ENCODE measurements around the gene DXO.
A peak's percentile ranks its signal among the peaks of the same experiment; 100 is the strongest.

Gene DXO

DNA sequence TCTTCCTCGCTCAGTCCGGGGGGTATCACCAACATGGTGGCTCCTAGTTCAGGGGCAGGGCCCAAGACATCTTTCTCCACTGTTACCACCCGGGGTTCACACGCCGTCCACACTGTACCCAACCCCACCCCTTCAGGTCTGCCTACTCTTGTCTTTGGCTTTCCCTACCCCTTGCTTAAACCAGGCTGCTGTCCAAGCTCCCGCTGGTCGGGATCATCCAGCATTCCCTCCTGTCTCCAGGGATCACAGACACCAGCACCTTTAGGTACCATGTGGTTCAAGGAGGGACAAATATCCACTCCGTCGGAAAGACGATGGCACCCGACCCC, 13.6 kb downstream of the DXO start:
- DNase-seq (ENCODE audit: low spot score): no peak
- TF ChIP-seq, protein P1, sequence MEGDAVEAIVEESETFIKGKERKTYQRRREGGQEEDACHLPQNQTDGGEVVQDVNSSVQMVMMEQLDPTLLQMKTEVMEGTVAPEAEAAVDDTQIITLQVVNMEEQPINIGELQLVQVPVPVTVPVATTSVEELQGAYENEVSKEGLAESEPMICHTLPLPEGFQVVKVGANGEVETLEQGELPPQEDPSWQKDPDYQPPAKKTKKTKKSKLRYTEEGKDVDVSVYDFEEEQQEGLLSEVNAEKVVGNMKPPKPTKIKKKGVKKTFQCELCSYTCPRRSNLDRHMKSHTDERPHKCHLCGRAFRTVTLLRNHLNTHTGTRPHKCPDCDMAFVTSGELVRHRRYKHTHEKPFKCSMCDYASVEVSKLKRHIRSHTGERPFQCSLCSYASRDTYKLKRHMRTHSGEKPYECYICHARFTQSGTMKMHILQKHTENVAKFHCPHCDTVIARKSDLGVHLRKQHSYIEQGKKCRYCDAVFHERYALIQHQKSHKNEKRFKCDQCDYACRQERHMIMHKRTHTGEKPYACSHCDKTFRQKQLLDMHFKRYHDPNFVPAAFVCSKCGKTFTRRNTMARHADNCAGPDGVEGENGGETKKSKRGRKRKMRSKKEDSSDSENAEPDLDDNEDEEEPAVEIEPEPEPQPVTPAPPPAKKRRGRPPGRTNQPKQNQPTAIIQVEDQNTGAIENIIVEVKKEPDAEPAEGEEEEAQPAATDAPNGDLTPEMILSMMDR (IDR thresholded peaks at IDR 0.05): no peak
- Histone ChIP-seq H3K4me3 (peak overlapping the region; percentile 87), H3K27ac (peak overlapping the region; percentile 89 to 93)

- TF ChIP-seq, protein P1 (IDR thresholded peaks at IDR 0.05): no peak
- Histone ChIP-seq H3K4me3 (no peak overlapping the region), H3K27ac (no peak overlapping the region)
- no peak for DNase-seq (ENCODE audit: low spot score)
Observed at GRCh38 chr6:31956796-31957195, 15.1 kb downstream of the DXO start.

DNA sequence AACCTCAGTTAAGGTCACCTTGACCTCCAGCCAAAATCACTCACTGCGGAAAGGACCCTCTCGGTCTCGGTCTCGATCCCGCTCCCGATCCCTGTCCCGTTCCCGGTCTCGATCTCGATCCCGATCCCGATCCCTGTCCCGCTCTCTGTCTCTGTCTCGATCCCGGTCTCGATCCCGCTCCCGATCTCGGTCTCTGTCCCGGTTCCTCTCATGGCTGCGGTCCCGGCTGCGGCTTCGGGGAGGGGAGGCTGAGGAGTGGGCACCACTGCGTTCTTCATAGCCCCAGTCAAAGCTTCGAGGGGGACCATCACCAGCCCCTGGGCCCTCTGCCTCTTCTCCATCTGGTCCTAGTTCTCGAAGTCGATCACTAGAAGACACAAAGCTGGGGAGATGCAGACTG, 17.4 kb downstream of the DXO start:
- TF ChIP-seq, protein P1 (IDR thresholded peaks at IDR 0.05): no peak
- H3K4me3 ChIP-seq: no peak overlapping the region
- no peak overlapping the region for H3K27ac ChIP-seq
- no peak for DNase-seq (ENCODE audit: low spot score)

DNA sequence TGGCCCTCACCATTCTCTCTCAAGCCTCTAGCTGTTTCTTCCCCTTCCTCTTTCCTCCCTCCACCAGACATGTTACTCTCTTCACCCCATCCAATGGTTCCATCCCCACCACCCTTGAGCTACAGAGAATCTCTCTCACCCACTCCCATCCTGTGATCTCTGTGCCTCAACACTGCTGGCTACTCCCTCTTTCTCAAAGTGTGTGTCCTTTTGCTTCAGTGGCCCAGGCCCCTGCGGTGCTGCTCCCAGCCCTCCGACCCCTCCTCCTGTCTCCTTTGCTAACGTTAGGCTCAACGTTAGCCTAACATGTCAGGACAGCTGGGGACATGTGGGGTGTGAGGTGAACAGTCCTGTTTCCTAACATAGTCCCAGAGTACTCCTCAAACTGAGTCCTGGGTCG, 19.0 kb downstream of the DXO start:
- TF ChIP-seq, protein P1 (IDR thresholded peaks at IDR 0.05): no peak
- H3K27ac ChIP-seq: no peak overlapping the region
- no peak for DNase-seq (ENCODE audit: low spot score)
- no peak overlapping the region for H3K4me3 ChIP-seq

- peak; percentile 73 for DNase-seq (ENCODE audit: low spot score)
- Histone ChIP-seq H3K27ac (peak overlapping the region in 1 of 2 donors; percentile 0), H3K4me3 (no peak overlapping the region)
- TF ChIP-seq, protein P1 (IDR thresholded peaks at IDR 0.05): peak; percentile 23
Observed at GRCh38 chr6:31952140-31952805, 19.7 kb downstream of the DXO start.

- no peak overlapping the region for H3K27ac ChIP-seq
- DNase-seq (ENCODE audit: low spot score): no peak
- TF ChIP-seq, protein P1 (IDR thresholded peaks at IDR 0.05): no peak
- H3K4me3 ChIP-seq: no peak overlapping the region
Observed at GRCh38 chr6:31949926-31950548, 21.9 kb downstream of the DXO start.
